Measurements from ENCODE around the gene NCOR1.
"Not testable (repeated sequence)": the region's sequence is repeated elsewhere in the genome, so short reads cannot be mapped to it uniquely, and the experiment has no call there.

The NCOR1 gene

DNA sequence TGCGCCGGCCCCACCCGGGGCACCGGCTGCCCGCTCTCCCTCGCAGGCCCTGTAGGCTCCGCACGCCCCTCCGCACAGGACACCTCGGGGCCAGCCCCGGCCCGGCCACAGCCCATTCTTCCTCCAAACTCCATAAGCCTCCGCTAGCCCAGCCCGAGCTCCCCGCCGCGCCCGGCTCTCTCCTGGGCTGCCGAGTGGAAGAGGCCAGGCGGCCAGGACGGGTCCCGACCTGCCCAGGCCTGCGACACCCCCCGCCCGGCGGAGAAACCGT is 397 bp downstream of the NCOR1 start:
- peak; percentile 65 for DNase-seq (ENCODE audit: low read depth)

GRCh38 chr17:16214190-16215001 is 938 bp downstream of the NCOR1 start:
- no peak for DNase-seq (ENCODE audit: low read depth)

DNA sequence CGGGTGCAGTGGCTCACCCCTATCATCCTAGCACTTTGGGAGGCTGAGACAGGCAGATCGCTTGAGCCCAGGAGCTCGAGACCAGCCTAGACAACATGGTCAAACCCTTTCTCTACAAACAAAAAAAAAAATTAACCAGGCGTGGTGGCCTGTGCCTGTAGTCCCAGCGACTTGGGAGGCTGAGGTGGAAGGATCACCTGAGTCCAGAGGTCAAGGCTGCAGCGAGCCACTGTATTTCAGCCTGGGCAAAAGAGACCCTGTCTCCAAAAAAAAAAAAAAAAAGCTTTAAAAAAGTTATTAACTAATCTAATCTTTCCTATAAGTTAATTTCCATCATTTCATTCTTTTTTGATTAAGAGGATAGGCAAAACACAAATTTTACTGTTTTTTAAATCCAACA is 2.5 kb downstream of the NCOR1 start:
- DNase-seq (ENCODE audit: low read depth) = no peak

DNA sequence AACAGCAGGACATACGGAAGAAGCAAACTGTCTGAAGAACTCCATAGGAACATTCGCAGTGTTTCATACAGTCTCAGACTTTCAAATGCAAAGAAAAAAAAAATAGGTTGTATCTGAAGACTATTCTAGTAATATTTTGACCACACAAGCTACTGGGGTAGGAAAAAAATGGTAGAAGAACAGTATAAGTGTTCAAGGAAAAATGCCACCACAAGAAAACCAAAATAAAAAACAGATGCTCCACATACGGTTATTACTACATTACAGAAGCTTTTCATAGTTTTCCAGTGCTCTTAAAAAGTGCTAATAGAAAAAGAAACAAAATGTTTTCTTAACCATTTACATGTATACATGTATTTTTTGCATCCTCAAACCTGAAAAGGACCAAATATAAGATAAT is 3.7 kb downstream of the NCOR1 start:
- DNase-seq (ENCODE audit: low read depth) = no peak

DNA sequence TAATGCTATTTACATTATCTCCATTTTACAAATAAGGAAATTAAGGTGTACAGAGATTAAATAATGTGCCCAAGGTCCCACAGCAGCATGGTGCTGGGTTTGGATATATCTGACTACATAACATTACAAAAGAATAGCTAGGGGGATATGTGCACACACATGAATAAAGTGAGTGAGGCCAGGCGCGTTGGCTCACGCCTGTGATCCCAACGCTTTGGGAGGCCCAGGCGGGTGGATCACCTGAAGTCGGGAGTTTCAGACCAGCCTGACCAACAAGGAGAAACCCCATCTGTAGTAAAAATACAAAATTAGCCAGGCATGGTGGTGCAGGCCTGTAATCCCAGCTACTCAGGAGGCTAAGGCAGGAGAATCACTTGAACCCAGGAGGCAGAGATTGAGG is 10.6 kb downstream of the NCOR1 start:
- not testable (repeated sequence) for DNase-seq (ENCODE audit: low read depth)

GRCh38 chr17:16202554-16203500 is 12.5 kb downstream of the NCOR1 start:
- not testable (repeated sequence) for DNase-seq (ENCODE audit: low read depth)

DNA sequence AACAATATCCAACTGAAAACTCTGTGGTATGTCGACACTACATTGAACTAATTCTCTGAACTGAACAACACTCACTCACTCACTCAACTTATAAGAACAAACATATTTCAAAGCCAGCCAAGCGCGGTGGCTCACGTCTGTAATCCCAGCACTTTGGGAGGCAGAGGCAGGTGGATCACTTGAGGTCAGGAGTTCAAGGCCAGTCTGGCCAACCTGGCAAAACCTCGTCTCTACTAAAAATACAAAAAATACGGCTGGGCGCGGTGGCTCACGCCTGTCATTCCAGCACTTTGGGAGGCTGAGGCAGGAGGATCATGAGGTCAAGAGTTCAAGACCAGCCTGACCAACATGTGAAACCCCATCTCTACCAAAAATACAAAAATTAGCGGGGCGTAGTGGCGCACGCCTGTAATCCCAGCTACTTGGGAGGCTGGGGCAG is 13.6 kb downstream of the NCOR1 start:
- DNase-seq (ENCODE audit: low read depth) = not testable (repeated sequence)

DNA sequence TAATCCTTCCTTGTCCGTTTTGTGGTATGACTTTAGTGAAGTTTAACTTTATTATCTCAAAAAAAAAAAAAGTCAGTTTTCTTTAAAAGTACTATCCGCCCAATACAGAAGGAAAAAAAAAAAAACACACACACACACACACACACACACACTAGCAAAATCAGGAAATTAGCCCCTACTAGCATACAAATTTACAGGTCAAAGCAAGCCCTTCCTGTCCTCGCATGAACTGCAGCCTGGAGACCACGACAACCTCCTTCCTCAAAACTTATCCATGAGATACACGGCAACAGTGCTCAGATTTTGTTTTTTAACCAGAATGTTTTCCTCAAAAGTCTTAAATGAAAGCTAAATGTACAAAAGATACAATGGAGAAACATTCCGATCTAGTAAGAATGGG is 16.2 kb downstream of the NCOR1 start:
- DNase-seq (ENCODE audit: low read depth) = no peak

DNA sequence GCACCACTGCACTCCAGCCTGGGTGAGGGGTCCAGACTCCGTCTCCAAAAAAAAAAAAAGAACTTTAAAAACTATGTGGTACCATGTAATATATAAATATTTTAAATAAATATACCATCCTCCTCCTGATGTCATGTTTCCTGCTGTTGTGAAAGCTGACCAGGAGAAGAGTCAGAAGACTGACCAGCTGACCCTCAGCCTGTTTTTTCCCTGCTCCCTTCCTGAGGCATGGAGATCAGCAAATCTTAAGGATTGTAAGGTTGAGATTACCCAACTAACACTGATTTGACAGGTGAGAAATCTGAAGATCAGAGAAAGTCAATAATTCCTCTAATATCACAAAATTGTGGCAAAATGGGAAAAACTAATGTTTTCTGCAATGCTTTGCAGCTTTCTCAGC is 18.1 kb downstream of the NCOR1 start:
- DNase-seq (ENCODE audit: low read depth) = no peak

GRCh38 chr17:16194307-16194835 is 21.0 kb downstream of the NCOR1 start:
- not testable (repeated sequence) for DNase-seq (ENCODE audit: low read depth)

- DNase-seq (ENCODE audit: low read depth) = no peak
These were observed 23.7 kb downstream of the NCOR1 start for GRCh38 chr17:16191604-16192003.

DNA sequence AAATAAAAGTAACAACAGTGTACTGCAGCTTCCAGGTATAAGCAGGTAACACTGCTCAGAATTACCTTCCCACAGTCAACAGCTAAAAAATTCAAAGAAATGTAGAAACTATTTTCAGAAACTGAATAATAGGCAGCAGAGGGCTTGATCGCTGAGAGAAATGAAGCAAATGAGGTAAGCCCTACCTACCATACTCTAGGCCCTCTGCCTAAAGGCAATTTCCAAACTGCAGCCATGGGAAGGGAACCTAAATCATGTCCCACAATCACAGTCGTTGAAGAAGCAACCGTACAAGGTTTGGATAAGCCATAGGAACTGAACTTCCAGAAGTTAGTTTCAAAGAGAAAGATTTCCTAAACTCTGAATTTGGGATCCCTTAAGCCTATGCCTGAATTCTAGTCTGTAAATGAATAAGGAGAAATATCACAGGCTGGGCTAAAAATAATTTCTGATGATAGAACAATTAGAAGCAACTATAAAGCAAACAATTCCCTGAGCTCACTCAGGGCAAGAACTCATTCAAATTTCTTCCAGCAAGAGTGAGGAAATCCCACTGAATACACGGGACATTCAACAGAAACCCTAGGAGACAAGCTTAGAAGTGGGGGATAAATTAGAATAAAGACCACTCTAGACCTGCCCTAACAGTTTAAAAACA is 24.5 kb downstream of the NCOR1 start:
- no peak for DNase-seq (ENCODE audit: low read depth)

- no peak for DNase-seq (ENCODE audit: low read depth)
These were observed 25.5 kb downstream of the NCOR1 start for GRCh38 chr17:16189791-16190348.

GRCh38 chr17:16187642-16188041 is 27.7 kb downstream of the NCOR1 start:
- no peak for DNase-seq (ENCODE audit: low read depth)

DNA sequence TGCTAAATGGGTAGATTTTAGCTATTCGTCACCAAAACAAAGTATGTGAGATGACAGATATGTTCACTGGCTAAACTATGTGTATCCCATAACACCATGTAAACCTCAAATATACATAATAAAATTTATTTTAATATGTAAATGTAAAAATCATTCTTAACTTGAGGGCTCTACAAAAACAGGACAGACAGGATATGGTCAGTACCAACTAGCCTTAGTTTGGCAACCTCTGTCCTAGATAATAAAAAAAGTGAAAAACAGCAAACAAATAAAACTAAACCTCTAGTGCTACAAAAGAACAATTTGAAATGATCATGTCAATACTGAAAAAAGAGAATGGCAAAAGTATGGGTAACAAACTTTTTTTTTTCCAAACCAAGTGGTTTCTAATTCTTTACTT is 33.8 kb downstream of the NCOR1 start:
- no peak for DNase-seq (ENCODE audit: low read depth)

DNA sequence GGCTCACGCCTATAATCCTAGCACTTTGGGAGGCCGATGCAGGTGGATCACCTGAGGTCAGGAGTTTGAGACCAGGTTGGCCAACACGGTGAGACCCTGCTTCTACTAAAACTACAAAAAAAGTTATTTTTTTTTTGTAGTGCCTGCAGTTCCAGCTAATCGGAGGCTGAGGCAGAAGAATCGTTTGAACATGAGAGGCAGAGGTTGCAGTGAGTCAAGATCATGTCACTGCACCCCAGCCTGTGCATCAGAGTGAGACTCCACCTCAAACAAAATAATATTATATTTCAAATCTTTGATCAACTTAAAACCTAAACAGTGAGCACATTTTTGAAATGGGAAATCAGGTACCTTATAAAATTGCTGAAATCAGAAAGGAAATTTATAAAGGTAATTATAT is 36.5 kb downstream of the NCOR1 start:
- peak; percentile 76 for DNase-seq (ENCODE audit: low read depth)

DNA sequence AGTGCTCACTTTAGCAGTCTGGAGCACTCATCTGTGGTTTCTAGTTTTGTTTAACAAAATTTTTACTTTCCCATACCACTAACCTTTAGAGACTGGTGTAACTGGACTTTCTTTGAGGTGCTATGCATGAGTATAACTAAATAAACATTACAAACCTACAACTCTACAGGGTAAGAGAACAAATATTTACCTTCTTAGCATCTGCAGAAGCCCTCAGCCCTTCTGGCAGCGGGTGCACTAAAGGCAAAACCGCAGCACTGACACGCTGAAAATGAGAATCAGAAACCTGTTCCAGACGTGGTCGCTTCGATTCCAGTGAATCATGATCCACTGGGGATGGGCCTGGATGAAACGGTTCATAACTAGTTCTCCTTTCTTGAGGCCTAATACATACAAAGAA is 43.7 kb downstream of the NCOR1 start:
- DNase-seq (ENCODE audit: low read depth) = no peak

GRCh38 chr17:16166766-16167165 is 48.6 kb downstream of the NCOR1 start:
- DNase-seq (ENCODE audit: low read depth) = not testable (repeated sequence)

GRCh38 chr17:16158714-16159113 is 56.6 kb downstream of the NCOR1 start:
- DNase-seq (ENCODE audit: low read depth) = no peak

DNA sequence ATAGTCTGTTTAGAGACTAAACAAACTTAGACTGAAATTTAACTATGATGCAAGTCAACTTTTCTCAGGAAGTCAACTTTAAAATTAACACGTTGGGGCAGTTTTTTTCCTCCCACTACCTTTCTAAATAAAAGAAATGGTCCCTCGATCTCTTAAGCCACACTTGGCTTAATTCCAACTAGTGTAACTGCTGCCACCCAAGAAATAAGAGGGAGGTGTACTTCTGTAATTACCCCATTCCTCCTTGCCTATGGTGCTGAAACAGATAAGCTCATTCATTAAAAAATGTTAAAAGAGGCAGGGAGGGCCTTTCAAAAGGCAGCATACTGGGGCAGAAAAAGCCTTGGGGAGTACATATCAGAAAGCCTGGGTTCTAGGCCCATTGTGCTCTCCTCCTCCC is 59.8 kb downstream of the NCOR1 start:
- no peak for DNase-seq (ENCODE audit: low read depth)

DNA sequence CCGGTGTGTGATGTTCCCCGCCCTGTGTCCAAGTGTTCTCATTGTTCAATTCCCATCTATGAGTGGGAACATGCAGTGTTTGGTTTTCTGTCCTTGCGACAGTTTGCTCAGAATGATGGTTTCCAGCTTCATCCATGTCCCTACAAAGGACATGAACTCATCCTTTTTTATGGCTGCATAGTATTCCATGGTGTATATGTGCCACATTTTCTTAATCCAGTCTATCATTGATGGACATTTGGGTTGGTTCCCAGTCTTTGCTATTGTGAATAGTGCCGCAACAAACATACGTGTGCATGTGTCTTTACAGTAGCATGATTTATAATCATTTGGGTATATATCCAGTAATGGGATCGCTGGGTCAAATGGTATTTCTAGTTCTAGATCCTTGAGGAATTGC is 63.0 kb downstream of the NCOR1 start:
- DNase-seq (ENCODE audit: low read depth) = not testable (repeated sequence)

DNA sequence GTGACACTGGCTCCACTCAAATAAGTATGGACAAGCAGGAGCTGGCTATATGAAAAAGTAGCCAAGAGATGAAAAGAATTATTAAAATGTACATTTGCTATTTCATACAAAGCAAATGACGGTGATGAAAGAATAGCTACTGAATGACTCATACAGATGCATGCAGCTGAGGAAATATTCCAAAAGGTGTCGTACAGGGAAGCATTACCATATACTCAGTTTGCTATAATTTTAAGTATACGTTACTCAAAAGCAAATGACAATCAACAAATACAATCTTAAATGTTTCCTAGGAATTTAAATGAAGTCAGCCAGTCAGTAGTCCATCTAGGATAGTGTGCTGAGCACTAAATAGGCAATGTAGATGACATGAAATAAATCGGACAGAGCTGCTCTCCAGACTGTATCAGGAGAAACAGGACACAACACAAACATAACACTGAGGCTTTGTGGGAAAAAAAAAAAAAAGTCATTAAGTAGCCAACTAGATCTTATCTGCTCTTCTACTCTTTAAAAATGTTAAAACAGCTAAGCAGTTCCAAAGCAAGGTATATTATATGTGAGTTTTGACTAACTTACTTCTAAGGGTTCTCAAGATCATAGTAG is 65.0 kb downstream of the NCOR1 start:
- DNase-seq (ENCODE audit: low read depth) = peak; percentile 78
